ENCODE measurements around the gene PRKN. TPM values are rescaled to one million over a fixed set of nuclear protein-coding genes. Genes with fewer than 3 reads are reported as not detected.

The PRKN gene
- polyA plus RNA-seq, 6 donors from 2014 or later = 1.4 to 9.3 (median 3.6) TPM

DNA sequence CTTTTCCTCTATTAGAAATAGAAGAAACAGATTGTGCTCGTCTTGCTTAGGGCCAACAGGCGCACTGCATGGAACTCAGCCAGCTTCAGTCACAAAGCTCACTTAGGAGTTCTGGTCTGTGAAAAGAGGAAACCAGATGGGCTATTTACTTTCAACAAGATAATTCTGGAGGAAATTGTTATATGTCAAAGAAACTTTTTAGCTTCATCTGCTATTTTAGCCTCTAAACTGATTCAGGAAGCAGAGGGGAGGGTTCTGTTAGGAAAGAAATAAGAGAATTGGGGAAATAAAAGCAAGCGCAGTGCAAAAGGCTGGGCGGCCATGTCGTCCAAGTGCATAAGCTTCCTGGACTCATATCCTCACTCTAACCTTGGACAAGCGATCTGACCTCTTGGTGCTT is 21.3 kb downstream of the PRKN start:
- peak in 1 of 2 donors; percentile 45 for ATAC-seq (ENCODE audit: low read depth in 2 of 2)
- Mint-ChIP-seq H3K36me3 (no peaks in the 10 kb centered on the region), H3K4me1 (peaks cover 5 to 9% (median 8%) of the 10 kb centered on the region in 3 donors)

DNA sequence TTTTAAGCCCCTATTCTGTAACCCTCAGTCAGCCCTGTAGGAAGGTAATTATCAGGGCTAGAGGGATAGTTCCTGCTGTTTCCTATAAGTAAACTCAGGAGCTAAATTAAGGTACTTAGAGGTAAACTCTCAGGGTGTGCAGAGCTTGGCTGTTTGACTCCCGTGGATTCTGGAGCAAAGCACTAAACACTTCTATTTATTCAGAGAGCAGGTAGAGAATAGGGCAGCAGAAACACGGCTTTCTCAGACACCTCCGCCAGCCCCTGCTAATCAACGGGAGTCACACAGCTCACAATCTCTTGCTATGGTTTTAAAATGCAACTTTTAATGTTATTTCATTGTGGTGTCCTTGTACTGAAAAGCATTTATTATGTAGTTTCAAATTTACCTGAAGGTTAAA is 21.8 kb downstream of the PRKN start:
- ATAC-seq (ENCODE audit: low read depth in 2 of 2) = no peak
- peaks cover 5 to 9% (median 8%) of the 10 kb centered on the region in 3 donors for H3K4me1 Mint-ChIP-seq
- H3K36me3 Mint-ChIP-seq = no peaks in the 10 kb centered on the region
- H3K4me3 Mint-ChIP-seq = peak overlapping the region in 1 of 8 donors; percentile 51
- peaks cover 0 to 5% (median 0%) of the 10 kb centered on the region in 3 donors for H3K27me3 Mint-ChIP-seq
- H3K9me3 Mint-ChIP-seq = no peaks in the 10 kb centered on the region
- peak overlapping the region in 1 of 6 donors; percentile 17 for H3K27ac Mint-ChIP-seq
- no peak for DNase-seq

More for the DNA sequence above, 21.3 kb downstream of the PRKN start:
- no peak for DNase-seq
- Mint-ChIP-seq H3K27ac (peak overlapping the region in 2 of 6 donors; percentile 17 to 78), H3K4me3 (peak overlapping the region in 4 of 8 donors; percentile 31 to 61 (median 48)), H3K27me3 (peaks cover 0 to 5% (median 0%) of the 10 kb centered on the region in 3 donors), H3K9me3 (no peaks in the 10 kb centered on the region)

GRCh38 chr6:162704001-162704400 is 23.6 kb downstream of the PRKN start:
- no peak for DNase-seq
- no peak for ATAC-seq (ENCODE audit: low read depth in 2 of 2)
- H3K36me3 Mint-ChIP-seq = no peaks in the 10 kb centered on the region
- H3K4me3 Mint-ChIP-seq = no peak overlapping the region
- peaks cover 5 to 9% (median 8%) of the 10 kb centered on the region in 3 donors for H3K4me1 Mint-ChIP-seq
- H3K27me3 Mint-ChIP-seq = peaks cover 0 to 5% (median 0%) of the 10 kb centered on the region in 3 donors
- no peaks in the 10 kb centered on the region for H3K9me3 Mint-ChIP-seq
- H3K27ac Mint-ChIP-seq = no peak overlapping the region

DNA sequence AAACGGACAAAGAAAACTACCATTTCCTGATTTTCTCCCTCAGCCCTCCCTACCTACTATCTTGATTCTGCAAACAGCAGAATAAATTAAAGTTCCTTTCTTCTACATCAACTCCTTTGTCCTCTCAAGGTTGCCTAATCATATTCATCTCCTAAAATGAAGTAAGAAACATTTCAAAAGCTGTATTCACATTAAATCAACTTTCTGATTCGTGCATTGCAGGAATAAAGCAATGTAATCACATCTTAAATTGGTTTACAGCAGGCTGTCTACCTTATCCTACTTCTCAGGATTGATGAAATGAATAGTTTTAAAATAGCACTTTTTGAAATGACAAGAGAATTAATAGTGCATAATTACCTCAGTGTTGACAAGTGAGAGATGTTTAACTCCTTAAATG is 25.1 kb downstream of the PRKN start:
- Mint-ChIP-seq H3K27me3 (peaks cover 0 to 5% (median 0%) of the 10 kb centered on the region in 3 donors), H3K4me3 (no peak overlapping the region)

GRCh38 chr6:162701551-162701950 is 26.0 kb downstream of the PRKN start:
- no peak for ATAC-seq (ENCODE audit: low read depth in 2 of 2)
- H3K4me1 Mint-ChIP-seq = peaks cover 5 to 8% (median 6%) of the 10 kb centered on the region in 3 donors
- H3K36me3 Mint-ChIP-seq = no peaks in the 10 kb centered on the region
- no peaks in the 10 kb centered on the region for H3K9me3 Mint-ChIP-seq
- no peak for DNase-seq
- peaks cover 0 to 4% (median 0%) of the 10 kb centered on the region in 3 donors for H3K27me3 Mint-ChIP-seq
- no peak overlapping the region for H3K4me3 Mint-ChIP-seq
- no peak overlapping the region for H3K27ac Mint-ChIP-seq

More for the DNA sequence above, 25.1 kb downstream of the PRKN start:
- ATAC-seq (ENCODE audit: low read depth in 2 of 2) = no peak
- no peaks in the 10 kb centered on the region for H3K36me3 Mint-ChIP-seq
- H3K4me1 Mint-ChIP-seq = peaks cover 5 to 9% (median 8%) of the 10 kb centered on the region in 3 donors
- H3K27ac Mint-ChIP-seq = no peak overlapping the region
- no peaks in the 10 kb centered on the region for H3K9me3 Mint-ChIP-seq
- no peak for DNase-seq

GRCh38 chr6:162700966-162701365 is 26.6 kb downstream of the PRKN start:
- no peaks in the 10 kb centered on the region for H3K27me3 Mint-ChIP-seq
- peaks cover 0 to 3% (median under 1%) of the 10 kb centered on the region in 3 donors for H3K4me1 Mint-ChIP-seq
- ATAC-seq (ENCODE audit: low read depth in 2 of 2) = no peak
- DNase-seq = no peak
- no peaks in the 10 kb centered on the region for H3K36me3 Mint-ChIP-seq
- H3K27ac Mint-ChIP-seq = no peak overlapping the region
- no peaks in the 10 kb centered on the region for H3K9me3 Mint-ChIP-seq
- H3K4me3 Mint-ChIP-seq = no peak overlapping the region

GRCh38 chr6:162699961-162700360 is 27.6 kb downstream of the PRKN start:
- H3K27ac Mint-ChIP-seq = peak overlapping the region in 1 of 6 donors; percentile 75

DNA sequence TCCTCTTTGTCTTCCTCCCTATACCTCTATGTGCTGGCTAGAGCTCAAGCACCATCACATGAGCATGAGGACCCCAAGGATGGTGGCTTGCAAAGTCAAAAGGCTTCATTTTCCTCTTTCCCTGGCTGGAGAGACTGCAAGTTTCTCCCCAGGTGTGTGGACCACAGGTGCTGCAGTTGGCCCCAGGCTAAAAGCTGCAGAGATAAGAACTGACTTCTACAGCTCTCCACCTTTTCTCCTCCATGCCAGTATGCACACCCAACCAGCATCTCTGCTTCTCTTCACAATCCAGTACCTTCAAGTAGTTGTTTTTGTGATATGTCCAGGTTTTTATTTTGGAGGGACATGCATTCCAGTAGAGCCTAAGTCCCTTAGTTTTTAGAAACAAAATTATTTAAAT is 29.1 kb downstream of the PRKN start:
- Mint-ChIP-seq H3K9me3 (no peaks in the 10 kb centered on the region), H3K4me3 (no peak overlapping the region), H3K4me1 (no peaks in the 10 kb centered on the region), H3K36me3 (no peaks in the 10 kb centered on the region), H3K27me3 (no peaks in the 10 kb centered on the region), H3K27ac (no peak overlapping the region)
- ATAC-seq (ENCODE audit: low read depth in 2 of 2) = no peak
- no peak for DNase-seq

More at GRCh38 chr6:162699961-162700360, 27.6 kb downstream of the PRKN start:
- Mint-ChIP-seq H3K4me3 (no peak overlapping the region), H3K36me3 (no peaks in the 10 kb centered on the region), H3K27me3 (no peaks in the 10 kb centered on the region), H3K9me3 (no peaks in the 10 kb centered on the region), H3K4me1 (no peaks in the 10 kb centered on the region)
- DNase-seq (no peak), ATAC-seq (ENCODE audit: low read depth in 2 of 2) (no peak)

DNA sequence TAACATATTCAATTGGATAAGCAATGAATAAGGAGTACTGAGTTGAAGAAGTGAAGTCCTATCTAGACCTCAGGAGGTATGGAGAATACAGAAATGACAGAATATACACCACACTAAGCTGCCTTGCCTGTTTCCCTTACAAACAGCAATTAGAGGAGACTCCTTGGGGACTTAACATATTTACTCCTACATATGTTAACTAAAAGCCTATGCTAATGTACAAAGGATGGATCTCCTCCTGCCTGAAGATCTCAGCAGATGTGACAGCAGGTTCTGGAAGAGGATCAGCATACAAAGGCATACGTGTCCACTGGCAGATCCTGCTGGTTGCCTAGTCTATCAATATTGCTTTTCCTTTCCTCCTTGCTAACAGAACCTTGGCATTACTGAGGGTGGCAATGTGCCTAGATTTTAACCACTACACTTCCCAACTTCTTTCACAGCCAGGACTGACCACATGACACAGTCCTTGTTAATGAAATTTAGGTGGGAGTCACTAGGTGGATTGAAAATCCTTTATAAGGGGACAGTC is 29.6 kb downstream of the PRKN start:
- ATAC-seq (ENCODE audit: low read depth in 2 of 2) = no peak
- H3K27ac Mint-ChIP-seq = no peak overlapping the region
- no peaks in the 10 kb centered on the region for H3K9me3 Mint-ChIP-seq

DNA sequence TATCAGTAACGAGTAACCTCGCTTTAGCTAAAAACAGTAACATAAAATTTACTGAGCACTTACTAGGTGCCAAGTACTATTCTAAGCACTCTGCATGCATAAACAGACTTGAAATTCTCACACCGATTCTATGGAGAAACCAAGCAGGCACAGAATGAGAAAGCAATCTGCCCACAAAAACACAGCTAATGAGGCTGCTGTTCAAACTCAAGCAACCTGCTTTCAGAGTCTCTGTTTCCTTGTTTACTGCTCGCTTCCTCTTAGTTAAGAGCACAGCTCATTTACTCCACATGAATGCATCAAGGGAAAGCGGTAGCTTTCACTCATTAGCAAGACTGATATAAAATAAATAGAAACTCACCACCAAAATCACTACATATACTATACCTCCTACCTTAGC is 37.4 kb downstream of the PRKN start:
- no peak overlapping the region for H3K4me3 Mint-ChIP-seq
- H3K4me1 Mint-ChIP-seq = no peaks in the 10 kb centered on the region
- H3K27ac Mint-ChIP-seq = no peak overlapping the region
- no peaks in the 10 kb centered on the region for H3K27me3 Mint-ChIP-seq
- no peak for ATAC-seq (ENCODE audit: low read depth in 2 of 2)
- no peaks in the 10 kb centered on the region for H3K36me3 Mint-ChIP-seq
- DNase-seq = no peak
- no peaks in the 10 kb centered on the region for H3K9me3 Mint-ChIP-seq

More for the DNA sequence above, 29.6 kb downstream of the PRKN start:
- DNase-seq = no peak
- H3K4me1 Mint-ChIP-seq = no peaks in the 10 kb centered on the region
- no peak overlapping the region for H3K4me3 Mint-ChIP-seq
- H3K36me3 Mint-ChIP-seq = no peaks in the 10 kb centered on the region
- no peaks in the 10 kb centered on the region for H3K27me3 Mint-ChIP-seq

GRCh38 chr6:162688751-162689345 is 38.7 kb downstream of the PRKN start:
- H3K27me3 Mint-ChIP-seq = no peaks in the 10 kb centered on the region
- no peaks in the 10 kb centered on the region for H3K4me1 Mint-ChIP-seq
- H3K36me3 Mint-ChIP-seq = no peaks in the 10 kb centered on the region
- H3K27ac Mint-ChIP-seq = peak overlapping the region in 1 of 6 donors; percentile 63
- ATAC-seq (ENCODE audit: low read depth in 2 of 2) (no peak), DNase-seq (no peak)
- no peak overlapping the region for H3K4me3 Mint-ChIP-seq
- no peaks in the 10 kb centered on the region for H3K9me3 Mint-ChIP-seq

DNA sequence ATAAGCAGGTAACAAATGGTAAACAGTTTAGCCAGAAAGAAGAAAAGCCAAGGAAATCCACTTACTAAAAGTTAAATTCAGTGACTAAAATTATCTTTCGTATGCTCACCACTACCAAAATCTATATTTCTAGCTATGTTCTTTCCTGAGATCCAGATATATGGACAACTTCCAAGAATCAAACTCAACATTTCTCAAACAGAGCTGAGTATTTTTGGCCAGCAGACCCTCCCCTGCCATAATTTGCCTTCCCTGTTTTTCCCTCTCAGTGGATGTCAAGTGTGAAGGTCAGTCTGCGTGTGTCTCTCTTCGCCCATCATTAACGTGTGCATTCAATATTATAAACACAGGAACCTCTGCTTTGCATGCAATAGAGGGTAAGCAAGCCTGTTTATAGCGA is 42.0 kb downstream of the PRKN start:
- Mint-ChIP-seq H3K9me3 (peaks cover 0 to 4% (median 0%) of the 10 kb centered on the region in 7 donors), H3K27ac (no peak overlapping the region), H3K36me3 (no peaks in the 10 kb centered on the region), H3K4me1 (no peaks in the 10 kb centered on the region), H3K27me3 (no peaks in the 10 kb centered on the region), H3K4me3 (no peak overlapping the region)
- DNase-seq (no peak), ATAC-seq (ENCODE audit: low read depth in 2 of 2) (no peak)

GRCh38 chr6:162684961-162685360 is 42.6 kb downstream of the PRKN start:
- Mint-ChIP-seq H3K27ac (no peak overlapping the region), H3K27me3 (no peaks in the 10 kb centered on the region), H3K4me3 (no peak overlapping the region), H3K4me1 (no peaks in the 10 kb centered on the region), H3K36me3 (no peaks in the 10 kb centered on the region), H3K9me3 (peaks cover 0 to 4% (median 0%) of the 10 kb centered on the region in 7 donors)
- ATAC-seq (ENCODE audit: low read depth in 2 of 2) (no peak), DNase-seq (no peak)

DNA sequence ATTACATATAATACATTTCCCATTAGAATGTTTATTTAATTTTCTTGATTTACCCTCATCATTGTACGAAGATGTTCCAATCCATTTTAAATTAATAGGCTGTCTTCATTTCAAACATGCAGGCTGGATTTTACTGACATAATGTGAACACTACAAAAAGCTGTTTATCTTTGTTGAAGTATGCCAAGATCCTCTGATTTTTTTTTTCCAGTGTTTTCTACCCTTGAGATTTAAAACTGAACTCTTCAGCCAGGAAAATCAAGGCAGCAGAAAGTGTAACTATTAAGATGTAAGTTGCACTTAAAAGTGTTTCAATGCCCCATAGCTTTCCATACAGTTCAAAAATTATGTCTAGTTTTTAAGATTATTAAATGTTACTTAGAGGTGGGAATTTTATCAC is 43.5 kb downstream of the PRKN start:
- no peaks in the 10 kb centered on the region for H3K4me1 Mint-ChIP-seq
- peaks cover 0 to 4% (median 0%) of the 10 kb centered on the region in 7 donors for H3K9me3 Mint-ChIP-seq
- H3K36me3 Mint-ChIP-seq = no peaks in the 10 kb centered on the region
- H3K27ac Mint-ChIP-seq = no peak overlapping the region
- no peak overlapping the region for H3K4me3 Mint-ChIP-seq
- DNase-seq = no peak
- no peaks in the 10 kb centered on the region for H3K27me3 Mint-ChIP-seq
- ATAC-seq (ENCODE audit: low read depth in 2 of 2) = no peak

All from naive B cell (primary cell).